ENCODE data around the gene RFXANK. TPM values are rescaled to one million over a fixed set of nuclear protein-coding genes. Genes with fewer than 3 reads are reported as not detected.
"Not testable (repeated sequence)": the region's sequence is repeated elsewhere in the genome, so short reads cannot be mapped to it uniquely, and the experiment has no call there.

Gene RFXANK
- total RNA-seq, 1 donor from 2014 or later, result 82.3 TPM

DNA sequence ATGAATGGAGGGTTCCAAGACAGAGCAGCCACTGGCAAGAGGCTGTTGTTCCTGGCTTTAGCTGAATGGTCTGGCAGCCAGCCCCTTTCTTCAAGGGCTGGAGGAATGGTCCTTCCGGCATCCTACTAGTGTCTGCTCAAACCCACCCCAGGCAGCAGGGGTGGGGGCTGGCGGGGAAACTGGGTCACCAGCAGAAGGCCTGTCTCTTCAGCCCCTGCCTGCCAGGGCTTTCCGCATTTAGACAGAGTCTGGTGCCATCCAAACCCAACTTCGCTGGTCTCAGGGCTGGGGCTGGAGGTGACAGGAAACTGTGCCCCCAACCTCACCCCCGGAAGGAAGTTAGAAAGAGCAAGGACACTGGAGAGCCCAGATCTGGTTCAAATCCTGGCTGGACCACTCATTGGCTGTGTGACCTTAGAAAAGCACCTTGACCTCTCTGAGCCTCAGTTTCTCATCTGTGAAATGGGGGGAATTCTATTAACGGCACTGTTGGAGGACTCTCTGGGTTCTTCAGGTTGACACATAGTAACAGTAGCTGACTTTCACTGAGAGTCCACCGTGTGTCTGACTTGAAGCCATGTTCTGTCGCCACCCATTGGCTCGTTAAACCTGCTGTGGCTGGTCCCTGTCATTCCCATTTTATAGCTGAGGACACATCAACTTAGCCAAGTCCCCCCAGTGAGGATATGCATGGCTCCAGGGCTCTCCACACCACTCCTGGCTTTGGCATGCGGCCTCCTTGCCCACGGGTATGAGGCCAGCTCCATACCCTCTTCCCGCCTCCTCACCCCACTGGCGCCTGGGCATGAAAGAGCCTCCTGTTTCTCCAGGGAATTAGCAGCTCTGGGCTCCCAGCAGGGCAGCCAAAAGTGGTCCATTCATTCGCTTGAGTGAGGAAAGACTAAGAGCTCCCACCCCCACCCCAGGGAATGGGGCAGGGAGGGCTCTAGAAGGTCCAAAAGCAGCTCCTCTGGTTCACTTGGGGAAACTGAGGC, 13.7 kb downstream of the RFXANK start:
- DNase-seq (ENCODE audit: low read depth, low spot score), result no peak

GRCh38 chr19:19206938-19207337, 14.9 kb downstream of the RFXANK start:
- DNase-seq (ENCODE audit: low read depth, low spot score), result no peak

DNA sequence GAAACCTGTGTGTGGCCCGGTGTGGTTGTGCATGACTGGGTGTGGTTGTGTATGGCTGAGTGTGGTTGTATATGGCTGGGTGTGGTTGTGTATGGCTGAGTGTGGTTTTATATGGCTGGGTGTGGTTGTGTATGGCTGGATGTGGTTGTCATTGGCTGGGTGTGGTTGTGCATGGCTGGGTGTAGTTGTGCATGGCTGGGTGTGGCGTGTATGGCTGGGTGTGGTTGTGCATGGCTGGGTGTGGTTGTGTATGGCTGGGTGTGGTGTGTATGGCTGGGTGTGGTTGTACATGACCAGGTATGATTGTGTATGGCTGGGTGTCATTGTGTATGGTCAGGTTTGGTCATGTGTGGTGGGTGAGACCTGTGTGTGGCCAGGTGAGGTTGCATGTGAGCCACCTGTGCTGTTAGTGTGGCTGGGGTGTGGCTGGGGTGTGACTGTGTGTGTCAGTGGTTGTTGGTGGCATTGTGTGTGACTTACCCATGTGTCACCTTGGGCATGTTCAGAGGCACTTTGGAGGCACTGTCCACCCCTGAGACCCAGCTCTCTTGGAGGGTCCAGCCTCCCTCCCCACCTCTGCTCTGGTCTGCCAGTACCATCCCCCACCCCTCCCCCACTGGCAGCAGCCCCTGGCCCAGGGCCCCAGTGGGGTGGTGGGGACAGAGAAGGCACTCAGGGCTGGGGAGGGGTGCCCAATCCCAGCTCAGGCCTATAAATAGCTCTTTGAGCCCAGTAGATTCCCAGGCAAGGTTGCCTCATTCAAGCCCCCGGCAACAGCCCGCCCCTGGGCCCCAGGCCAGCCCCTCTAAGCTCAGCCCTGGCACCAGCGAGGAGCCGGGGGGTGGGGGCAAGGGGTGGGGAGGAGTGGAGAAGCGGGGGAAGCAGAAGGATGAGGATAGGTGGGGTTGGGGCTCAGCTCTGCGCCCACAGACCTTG, 15.8 kb downstream of the RFXANK start:
- DNase-seq (ENCODE audit: low read depth, low spot score), result no peak

DNA sequence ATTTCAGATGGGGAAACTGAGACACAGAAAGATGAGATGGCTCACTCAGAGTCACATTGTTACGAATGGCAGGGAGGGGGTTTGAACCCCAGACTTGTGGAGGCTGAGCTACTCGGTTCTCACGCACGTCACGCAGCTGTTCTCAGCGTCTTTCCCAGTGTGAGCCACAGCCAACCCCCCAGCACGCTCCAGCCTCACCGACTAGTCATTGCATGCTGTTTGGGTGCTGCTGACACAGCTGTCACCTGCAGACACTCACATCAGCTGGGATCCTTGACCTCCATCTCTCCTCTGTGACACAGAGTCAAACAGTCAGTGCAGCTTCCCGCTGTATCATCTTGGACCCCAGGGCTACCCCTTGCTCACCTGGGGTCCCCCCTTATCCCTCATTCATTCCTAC, 17.3 kb downstream of the RFXANK start:
- no peak for DNase-seq (ENCODE audit: low read depth, low spot score)

GRCh38 chr19:19211499-19212420, 19.7 kb downstream of the RFXANK start, which contains the start of gene NCAN:
NCAN (plus strand) TSS chr19:19211958; CDS start chr19:19216954, 4,996 bp downstream.
- no peak for DNase-seq (ENCODE audit: low read depth, low spot score)

- DNase-seq (ENCODE audit: low read depth, low spot score), result no peak
These were observed 20.9 kb downstream of the RFXANK start for GRCh38 chr19:19212916-19213315.

DNA sequence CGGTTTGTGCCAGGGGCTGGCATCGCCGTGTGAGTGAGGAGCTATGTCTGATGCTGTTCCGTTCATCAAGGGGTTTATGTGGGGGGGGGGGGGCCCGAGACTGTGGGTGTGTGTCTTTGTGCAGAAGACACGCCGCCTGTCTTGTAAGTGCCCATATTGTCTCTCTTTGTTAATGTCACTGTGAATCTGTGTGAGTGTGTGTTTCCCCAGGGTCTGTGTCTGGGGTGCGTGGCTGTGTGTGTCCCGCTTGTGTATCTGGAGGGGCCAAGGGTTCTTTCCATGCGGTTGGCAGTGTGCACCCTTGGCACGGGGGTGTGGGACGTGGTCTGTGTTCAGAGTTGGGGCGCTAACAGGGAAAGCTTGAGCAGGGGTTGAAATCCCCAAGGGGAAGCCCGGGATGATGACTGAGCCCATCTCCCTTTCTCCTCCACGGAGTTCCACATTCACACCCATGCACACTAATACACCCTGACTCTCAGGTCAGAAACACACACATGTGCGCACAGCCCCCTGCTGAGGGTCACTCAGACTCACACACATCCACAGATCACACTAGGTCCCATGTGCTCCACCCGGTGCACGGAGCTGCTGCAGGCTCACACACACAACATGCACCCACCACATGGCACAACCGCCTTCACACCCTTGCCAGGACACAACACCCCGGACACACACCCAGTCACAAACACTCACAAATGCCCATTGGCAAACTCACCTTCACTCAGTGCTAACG, 21.5 kb downstream of the RFXANK start:
- no peak for DNase-seq (ENCODE audit: low read depth, low spot score)

- no peak for DNase-seq (ENCODE audit: low read depth, low spot score)
These were observed 22.1 kb downstream of the RFXANK start for GRCh38 chr19:19214159-19214490.

- DNase-seq (ENCODE audit: low read depth, low spot score), result no peak
These were observed 22.8 kb downstream of the RFXANK start for GRCh38 chr19:19214892-19215291.

GRCh38 chr19:19215792-19216191, 23.7 kb downstream of the RFXANK start:
- DNase-seq (ENCODE audit: low read depth, low spot score), result no peak

DNA sequence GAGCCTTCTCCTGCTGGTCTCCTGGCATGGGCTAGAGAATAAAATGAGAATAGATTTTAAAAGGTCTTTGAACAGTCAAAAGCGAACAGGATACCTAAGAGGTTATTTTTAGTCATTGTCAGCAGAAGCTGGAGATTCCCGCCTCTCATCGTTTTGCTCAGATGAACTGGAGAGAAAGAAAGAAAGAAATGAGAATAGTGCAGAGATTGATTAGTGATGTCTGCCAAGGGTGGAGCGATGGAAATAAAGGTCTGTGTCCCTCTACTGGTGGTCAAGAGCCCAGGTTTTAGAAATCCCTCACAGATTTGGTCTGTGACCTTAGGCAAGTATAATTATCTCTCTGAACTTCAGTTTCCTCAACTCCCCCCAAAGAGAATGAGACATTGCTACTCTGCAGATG, 25.0 kb downstream of the RFXANK start:
- no peak for DNase-seq (ENCODE audit: low read depth, low spot score)

DNA sequence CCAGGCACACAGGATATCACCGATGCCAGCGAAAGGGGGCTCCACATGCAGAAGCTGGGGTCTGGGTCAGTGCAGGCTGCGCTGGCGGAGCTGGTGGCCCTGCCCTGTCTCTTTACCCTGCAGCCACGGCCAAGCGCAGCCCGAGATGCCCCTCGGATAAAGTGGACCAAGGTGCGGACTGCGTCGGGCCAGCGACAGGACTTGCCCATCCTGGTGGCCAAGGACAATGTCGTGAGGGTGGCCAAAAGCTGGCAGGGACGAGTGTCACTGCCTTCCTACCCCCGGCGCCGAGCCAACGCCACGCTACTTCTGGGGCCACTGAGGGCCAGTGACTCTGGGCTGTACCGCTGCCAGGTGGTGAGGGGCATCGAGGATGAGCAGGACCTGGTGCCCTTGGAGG, 26.9 kb downstream of the RFXANK start:
- DNase-seq (ENCODE audit: low read depth, low spot score), result no peak

GRCh38 chr19:19221000-19221399, 28.9 kb downstream of the RFXANK start:
- DNase-seq (ENCODE audit: low read depth, low spot score), result not testable (repeated sequence)

DNA sequence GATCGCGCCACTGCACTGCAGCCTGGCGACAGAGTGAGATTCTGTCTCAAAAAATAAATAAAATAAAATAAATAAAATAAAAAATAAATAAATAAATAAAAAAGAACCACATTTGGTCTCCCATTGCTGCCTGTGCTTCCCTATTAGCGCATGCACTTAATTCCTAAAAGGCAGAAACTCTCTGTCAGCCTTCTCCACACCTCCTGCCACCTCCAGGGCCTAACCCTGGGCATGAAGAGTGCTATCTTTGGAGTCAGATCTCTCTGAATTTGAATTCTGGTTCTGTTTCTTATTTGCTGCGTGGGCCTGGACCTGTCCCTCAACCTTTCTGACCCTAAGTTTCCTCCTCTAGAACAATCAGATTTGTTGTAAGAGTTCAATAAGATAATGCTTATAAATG, 31.0 kb downstream of the RFXANK start:
- no peak for DNase-seq (ENCODE audit: low read depth, low spot score)

- DNase-seq (ENCODE audit: low read depth, low spot score), result no peak
These were observed 31.6 kb downstream of the RFXANK start for GRCh38 chr19:19223636-19224035.

DNA sequence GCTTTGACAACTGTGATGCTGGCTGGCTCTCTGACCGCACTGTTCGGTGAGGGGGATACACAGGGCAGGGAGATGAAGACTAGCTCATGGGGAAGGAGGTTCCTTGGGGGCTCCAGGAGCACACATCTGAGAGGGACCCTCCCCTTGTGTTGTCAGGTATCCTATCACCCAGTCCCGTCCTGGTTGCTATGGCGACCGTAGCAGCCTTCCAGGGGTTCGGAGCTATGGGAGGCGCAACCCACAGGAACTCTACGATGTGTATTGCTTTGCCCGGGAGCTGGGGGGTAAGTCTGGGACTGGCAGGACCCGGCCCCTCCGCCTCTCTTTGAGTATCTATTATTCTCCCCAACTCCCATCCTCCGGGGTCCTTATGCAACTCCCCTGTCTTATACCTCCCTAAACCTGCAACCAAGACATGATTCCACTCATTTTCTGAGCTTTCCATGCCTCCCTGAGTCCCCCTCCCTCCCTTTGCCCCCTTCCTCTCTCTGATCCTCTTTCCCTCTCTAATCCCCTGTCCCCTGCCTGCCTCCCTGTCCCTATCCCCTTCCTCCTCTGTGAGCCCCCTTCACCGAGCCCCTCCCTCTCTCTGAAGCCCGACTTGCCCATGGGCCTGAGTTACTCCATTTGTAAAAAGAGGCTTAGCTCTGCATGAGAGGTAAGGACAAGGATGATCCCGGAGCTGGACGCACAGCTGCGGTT, 32.2 kb downstream of the RFXANK start:
- DNase-seq (ENCODE audit: low read depth, low spot score), result no peak

DNA sequence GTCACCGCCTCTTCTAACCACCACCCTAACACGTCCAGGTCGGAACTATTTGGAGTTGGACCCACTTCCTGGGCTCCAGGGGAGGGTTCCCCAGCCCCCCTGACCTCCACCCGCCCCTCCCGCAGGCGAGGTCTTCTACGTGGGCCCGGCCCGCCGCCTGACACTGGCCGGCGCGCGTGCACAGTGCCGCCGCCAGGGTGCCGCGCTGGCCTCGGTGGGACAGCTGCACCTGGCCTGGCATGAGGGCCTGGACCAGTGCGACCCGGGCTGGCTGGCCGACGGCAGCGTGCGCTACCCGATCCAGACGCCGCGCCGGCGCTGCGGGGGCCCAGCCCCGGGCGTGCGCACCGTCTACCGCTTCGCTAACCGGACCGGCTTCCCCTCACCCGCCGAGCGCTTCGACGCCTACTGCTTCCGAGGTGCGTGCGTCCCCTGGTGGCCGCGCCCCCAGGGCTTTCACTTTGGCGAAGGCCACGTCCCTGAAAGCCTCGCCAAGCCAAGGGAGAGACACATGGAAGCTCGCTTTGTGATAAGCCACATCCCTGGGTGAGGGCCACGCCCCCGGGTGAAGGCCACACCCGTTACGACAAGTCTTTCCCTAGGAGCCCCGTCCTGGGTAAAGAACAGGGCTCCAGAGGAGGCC, 32.9 kb downstream of the RFXANK start:
- DNase-seq (ENCODE audit: low read depth, low spot score), result no peak

DNA sequence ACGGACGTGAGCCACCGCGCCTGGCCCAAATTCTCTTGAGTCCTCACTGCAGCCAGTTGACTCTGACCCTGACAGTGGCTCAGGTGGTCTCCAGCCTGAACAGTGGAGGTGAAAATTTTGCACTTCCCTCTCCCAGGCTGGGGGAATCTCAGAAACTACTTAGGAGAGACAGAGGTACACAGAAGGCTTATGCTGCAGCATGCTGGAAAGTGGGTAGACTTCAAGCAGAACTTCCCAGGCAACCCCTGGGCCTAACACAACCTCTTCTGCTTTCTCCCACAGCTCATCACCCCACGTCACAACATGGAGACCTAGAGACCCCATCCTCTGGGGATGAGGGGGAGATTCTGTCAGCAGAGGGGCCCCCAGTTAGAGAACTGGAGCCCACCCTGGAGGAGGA, 34.1 kb downstream of the RFXANK start:
- DNase-seq (ENCODE audit: low read depth, low spot score), result no peak

GRCh38 chr19:19226663-19227062, 34.6 kb downstream of the RFXANK start:
- no peak for DNase-seq (ENCODE audit: low read depth, low spot score)

Measured in pulmonary artery endothelial cell (primary cell).